HG03558 (cell line): ENCODE measurements around the gene ACY1.
"Not testable (repeated sequence)": the region's sequence is repeated elsewhere in the genome, so short reads cannot be mapped to it uniquely, and the experiment has no call there.

Experiments
- ATAC-seq: cut with Tn5 transposase; IDR thresholded peaks from one replicate; pipeline ENCODE4 v1.9.1; 2021; ENCODE audit warnings: moderate number of reproducible peaks; ENCODE audit not compliant: unreplicated experiment; ENCODE audit errors: extremely low read depth

ACY1 gene

DNA sequence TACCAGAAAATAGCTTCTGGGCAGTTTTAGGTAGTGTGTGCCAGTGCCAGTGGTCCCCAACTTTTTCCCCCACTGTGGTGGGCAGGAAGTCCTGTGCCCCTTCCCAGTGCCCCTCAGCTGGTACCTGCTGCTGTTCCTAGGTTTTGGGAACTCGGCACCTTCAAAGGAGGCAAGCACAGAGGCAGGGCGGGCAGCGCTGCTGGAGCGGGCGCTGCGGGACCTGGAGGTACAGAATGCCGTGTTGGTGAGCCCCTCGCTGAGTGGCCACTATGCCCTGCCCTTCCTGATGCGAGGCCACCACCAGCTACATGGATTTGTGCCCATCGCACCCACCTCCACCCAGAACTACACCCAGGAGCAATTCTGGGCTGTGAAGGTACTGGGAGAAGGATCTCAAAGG lies 3.1 kb upstream of the ACY1 start:
- no peak for ATAC-seq

- no peak for ATAC-seq
These were observed 940 bp upstream of the ACY1 start for GRCh38 chr3:51982352-51982837.

DNA sequence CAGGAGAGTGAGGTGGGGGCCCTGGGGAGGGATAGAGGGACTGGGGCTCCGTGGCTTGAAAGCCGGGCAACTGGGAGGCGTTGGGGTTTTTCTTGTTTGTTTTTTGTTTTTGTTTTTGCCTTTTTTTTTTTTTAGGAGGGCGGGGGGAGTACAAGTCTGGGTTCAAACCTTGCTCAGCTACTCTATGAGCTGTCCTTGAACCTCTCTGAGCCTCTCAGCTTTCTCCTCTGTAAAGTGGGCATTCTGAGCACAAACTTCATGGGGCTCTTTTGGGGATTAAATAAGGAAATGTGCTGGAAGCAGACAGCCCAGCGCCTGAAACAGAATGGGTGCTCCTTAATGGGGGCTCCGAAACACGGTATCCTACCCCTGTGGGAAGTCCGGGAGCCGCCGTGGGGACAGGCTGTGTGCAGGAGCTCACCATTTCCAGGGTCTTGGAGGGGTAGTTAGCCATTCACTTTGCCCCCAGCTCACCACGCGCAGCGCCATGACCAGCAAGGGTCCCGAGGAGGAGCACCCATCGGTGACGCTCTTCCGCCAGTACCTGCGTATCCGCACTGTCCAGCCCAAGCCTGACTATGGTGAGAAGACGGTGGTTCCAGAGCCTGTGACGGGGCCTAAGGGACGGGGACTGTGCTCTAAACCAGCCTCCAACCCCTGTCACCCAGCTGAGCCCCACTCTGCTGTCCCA lies 388 bp downstream of the ACY1 start:
- no peak for ATAC-seq

GRCh38 chr3:51984269-51984647 lies 923 bp downstream of the ACY1 start:
- ATAC-seq = no peak

DNA sequence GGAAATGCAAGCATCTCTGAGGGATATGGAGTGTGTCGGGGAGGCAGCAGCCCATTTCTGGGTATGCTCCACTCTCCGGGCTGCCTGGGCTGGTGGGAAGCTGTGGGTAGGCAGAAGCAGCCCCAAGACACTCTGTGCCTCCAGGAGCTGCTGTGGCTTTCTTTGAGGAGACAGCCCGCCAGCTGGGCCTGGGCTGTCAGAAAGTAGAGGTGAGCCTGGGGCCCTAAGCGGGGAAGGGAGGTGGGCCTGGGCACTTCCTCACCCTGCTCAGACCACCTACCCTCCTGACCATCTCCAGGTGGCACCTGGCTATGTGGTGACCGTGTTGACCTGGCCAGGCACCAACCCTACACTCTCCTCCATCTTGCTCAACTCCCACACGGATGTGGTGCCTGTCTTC lies 1.7 kb downstream of the ACY1 start:
- no peak for ATAC-seq

DNA sequence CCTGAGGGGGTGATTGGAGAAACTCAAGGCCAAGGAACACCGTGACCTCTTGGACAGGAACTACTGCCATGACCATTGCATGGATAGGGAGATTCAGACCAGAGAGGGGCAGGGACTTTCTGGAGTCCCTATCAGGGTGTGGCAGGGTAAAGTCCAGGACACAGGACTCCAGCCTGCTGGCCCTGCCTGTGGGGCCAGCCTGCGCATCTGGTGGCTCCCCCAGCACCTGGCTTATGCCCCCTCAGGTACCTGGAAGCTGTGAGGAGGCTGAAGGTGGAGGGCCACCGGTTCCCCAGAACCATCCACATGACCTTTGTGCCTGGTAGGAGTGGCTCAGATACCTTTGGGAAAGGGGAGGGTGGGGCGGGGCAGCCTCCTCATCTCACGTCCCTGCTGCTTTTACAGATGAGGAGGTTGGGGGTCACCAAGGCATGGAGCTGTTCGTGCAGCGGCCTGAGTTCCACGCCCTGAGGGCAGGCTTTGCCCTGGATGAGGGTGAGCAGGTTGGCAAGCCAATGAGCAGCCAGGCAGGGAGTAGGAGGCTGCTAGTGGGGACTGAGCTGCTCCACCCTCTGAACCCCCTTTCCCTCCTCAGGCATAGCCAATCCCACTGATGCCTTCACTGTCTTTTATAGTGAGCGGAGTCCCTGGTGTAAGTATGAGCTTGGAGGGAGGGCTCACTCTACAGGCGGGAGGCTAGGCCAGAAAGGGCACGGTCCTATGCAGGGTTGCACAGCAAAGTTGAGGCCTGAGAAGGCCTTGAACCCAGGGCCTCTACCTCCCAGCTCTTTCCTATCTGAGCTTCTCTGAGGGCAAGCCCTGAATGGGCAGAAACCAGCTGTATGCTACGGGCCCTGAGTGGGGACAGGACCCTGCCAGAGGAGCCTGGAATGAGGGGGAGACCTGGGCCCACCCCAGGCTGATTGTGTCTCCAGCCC lies 2.9 kb downstream of the ACY1 start:
- no peak for ATAC-seq

DNA sequence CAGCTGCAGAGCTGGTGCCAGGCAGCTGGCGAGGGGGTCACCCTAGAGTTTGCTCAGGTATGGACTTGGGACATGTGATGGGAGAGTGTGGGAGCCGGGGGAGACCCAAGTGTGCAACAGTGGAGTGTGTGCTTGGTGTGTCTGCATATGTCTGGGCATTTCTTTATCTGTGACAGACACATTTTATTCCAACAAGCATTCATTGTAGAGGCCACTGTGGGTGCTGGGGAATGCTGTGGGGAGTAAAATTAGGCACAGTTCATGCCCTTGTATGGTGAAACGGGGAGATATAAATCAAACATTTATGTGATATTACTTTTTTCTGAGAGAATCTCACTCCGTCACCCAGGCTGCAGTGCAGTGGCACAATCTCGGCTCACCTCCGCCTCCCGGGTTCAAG lies 4.2 kb downstream of the ACY1 start:
- no peak for ATAC-seq

- no peak for ATAC-seq
These were observed 5.2 kb downstream of the ACY1 start for GRCh38 chr3:51988286-51989146.

GRCh38 chr3:51990501-51990971 lies 7.2 kb downstream of the ACY1 start:
- ATAC-seq = not testable (repeated sequence)

DNA sequence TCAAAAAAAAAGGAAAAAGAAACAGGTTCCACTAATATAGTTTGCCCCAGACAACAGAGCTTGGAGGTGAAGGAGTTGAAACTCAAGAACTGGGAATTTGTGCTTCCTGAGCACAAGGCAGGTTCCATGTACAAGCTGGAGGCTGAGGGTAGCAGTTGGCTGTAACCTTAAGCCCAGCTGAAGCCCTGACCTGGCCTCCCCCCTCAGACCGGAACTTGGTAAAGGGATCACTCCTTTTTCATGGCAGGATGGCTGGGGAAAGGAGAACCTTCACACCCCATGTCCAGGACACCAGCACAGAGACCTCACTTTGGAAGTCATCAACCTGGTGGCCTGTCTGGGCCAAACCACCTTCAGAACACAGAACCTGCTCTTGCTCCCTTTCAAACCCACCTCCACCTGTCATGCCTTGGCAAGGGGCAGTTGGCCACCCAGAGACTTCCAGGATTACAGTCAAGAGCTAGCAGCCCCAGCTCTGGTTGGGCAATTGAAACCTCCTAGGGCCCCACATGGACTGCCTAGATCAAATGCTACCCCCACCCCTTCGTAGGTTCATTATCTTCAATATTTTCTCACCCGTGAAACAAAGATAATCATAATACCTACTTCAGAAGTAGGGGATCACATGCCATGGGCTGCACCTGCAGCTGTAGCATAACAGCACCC lies 8.8 kb downstream of the ACY1 start:
- ATAC-seq = no peak

GRCh38 chr3:51993657-51994056 lies 10.3 kb downstream of the ACY1 start:
- ATAC-seq = not testable (repeated sequence)

DNA sequence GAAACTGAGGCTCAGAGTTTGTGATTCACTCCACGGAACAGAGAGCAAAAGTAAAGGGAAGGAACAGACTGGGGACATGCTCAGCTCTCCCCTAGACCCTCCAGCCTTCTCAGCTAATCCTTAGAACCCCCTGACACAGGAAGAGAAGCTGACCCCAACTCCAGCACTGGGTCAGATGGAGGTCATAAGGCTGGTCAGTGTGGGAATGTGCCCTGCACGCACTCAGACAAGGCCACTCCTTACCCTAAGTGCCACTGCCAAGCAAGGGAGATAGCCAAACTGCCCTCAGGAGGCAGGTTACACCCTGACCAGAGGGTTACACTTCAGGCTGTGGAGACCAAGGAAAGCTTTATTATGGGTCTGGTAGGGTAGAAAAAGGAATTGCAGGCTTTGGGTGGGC lies 11.2 kb downstream of the ACY1 start:
- no peak for ATAC-seq

- peak; percentile 65 for ATAC-seq
These were observed 12.2 kb downstream of the ACY1 start, which contains the start of gene RPL29 for GRCh38 chr3:51995346-51996163. TSS of gene RPL29 (minus strand) at chr3:51995895. CDS start at chr3:51995461, 434 bp downstream.

DNA sequence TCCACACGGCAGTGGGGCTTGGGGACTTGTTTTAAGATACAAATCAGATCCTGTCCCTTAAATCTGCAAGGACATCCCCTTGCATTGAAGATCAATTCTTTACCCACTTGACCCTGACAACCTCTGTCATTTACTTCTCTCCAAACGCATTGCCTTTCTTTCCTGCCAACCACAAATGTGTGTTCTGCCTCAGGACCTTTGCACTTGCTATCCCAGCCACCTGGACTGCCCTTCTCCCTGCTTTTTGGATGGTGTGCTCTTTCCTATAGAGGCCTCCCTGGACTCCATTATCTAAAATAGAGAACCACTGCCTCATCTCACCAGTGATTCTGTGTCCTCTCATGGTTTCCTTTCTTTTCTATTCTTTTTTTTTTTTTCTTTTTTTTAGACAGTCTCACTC lies 13.8 kb downstream of the ACY1 start:
- ATAC-seq = no peak

DNA sequence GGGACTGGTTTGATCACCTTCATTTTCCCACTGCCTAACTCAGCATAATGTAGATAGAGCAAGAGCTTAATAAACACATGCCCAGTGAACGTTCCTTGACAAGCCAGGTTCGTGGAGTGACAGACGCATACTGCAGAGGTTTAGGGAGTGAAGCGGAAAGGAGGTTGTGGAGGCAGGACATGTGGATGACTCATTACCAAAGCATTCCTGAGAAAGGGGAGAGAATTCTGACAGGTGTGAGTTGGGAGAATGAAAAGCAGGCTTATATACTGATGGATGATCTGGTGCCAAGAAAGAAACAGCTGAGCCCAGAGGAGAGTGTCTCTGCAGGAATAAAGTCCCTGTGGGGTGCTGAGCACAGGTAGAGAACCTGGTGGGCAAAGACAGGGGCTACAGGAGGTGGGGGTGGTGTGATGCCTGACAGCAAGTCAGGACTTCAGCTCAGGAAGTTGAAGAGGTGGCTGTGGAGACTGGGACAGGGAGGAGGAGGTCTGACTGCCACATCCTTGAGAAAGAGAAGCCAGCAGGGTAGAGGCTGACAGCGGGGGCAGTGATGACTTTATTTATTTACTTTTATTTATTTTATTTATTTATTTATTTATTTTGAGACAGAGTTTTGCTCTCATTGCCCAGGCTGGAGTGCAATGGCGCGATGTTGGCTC lies 14.7 kb downstream of the ACY1 start:
- ATAC-seq = no peak

DNA sequence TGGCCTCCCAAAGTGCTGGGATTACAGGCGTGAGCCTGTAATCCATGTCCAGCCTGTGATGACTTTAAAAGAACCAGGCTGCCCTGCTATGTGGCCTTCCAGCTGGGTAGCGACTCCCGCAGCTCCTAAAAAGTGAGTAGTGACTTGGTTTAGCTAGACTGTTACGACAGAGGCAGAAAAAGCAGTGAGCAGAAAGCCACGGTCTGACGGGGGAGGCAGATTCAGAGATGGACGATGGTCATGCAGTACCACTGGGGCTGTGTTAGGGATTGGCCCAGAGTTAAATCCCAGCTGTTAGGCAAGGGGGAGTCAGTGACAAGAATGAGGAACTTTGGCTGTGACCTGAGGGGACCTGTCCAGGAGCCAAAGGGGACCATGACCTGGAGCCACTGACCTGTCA lies 15.4 kb downstream of the ACY1 start:
- no peak for ATAC-seq

DNA sequence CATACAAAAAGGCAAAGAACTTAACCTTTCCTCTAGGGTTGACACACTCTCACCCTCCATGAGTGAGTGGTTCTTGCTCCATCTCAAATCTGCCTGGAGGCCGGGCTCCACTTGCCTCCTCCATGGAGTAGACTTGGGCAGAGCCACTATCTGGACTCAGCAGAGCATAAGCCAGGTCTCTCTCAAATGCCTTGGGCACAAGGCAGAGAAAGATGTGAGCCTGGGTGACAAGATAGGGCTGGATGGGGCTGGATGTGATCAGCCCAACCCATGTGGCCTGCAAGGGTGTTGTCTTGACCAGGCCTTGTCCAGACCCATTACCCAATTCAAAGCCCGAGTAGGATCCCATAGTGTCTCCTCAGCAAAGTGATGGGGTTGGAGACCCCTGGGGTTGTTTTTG lies 16.5 kb downstream of the ACY1 start:
- no peak for ATAC-seq

DNA sequence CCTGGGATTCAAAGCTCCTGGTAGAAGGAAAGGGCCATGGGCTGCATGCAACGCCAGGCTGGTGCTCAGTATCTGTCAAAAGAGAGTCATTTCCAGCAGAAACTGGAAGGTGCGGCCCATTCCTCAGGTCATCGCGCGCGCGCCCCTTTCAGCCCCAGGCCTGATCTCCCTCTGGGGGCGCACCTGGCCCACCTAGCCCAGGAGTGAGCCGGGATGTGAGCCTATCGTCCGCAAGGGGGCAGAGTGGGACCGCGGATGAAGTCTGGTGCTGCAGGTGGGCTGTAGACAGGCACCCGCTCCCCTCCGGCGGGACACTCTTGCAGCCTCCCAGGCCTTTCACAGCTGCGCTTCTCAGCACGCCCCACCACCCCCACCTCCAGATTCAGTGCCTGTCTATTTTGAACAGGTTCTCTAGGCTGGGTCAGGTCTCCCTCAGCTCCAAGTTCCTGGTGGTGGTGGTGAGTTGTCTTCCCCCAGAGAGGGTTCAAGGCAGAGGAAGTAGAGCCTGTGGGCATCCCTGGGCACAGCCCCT lies 18.2 kb downstream of the ACY1 start:
- ATAC-seq = no peak
